Mesenchymal stem cell (in vitro differentiated cells and primary cell): ENCODE results near the gene RNASEH1.

ENCODE experiments used
- DNase-seq: peaks from one replicate; pipeline ENCODE4 v3.0.0-alpha.2; 2013
- H2AFZ ChIP-seq: one replicate; pipeline ENCODE4 v1.6.1; 2013; ENCODE audit warnings: low read depth, mild to moderate bottlenecking, control low read depth, inconsistent platforms, low read length, moderate library complexity
- H2AK5ac ChIP-seq: 2 replicates; pipeline ENCODE4 v1.6.1; 2013; ENCODE audit warnings: low read length, moderate library complexity, mild to moderate bottlenecking, inconsistent platforms; ENCODE audit not compliant: severe bottlenecking
- H2BK120ac ChIP-seq: one replicate; pipeline ENCODE4 v1.6.1; 2013; ENCODE audit warnings: low read depth, mild to moderate bottlenecking, inconsistent platforms, low read length, moderate library complexity
- H2BK12ac ChIP-seq, 2 experiments: one replicate each; pipeline ENCODE4 v1.6.1; 2013; ENCODE audit warnings: inconsistent platforms in 2 of 2, low read length in 2 of 2, mild to moderate bottlenecking in 2 of 2, moderate library complexity in 2 of 2, control low read depth in 1 of 2
- H2BK15ac ChIP-seq: one replicate; pipeline ENCODE4 v1.6.1; 2013; ENCODE audit warnings: mild to moderate bottlenecking, low read depth, inconsistent platforms; ENCODE audit not compliant: poor library complexity, severe bottlenecking
- H2BK5ac ChIP-seq: 2 replicates; pipeline ENCODE4 v1.6.1; 2013; ENCODE audit warnings: low read depth, mild to moderate bottlenecking, low read length, control low read depth, inconsistent platforms; ENCODE audit not compliant: poor library complexity, severe bottlenecking
- H3K14ac ChIP-seq, 2 experiments: one replicate each; pipeline ENCODE4 v1.6.1; 2013; ENCODE audit warnings: inconsistent platforms in 2 of 2, low read length in 2 of 2, control low read depth in 1 of 2, mild to moderate bottlenecking in 1 of 2, moderate library complexity in 1 of 2
- H3K18ac ChIP-seq, 2 experiments: one replicate each; pipeline ENCODE4 v1.6.1; 2013; ENCODE audit warnings: inconsistent platforms in 2 of 2, low read length in 2 of 2, control low read depth in 1 of 2, low read depth in 1 of 2, mild to moderate bottlenecking in 1 of 2
- H3K23ac ChIP-seq, 2 experiments: one replicate each; pipeline ENCODE4 v1.6.1; 2013; ENCODE audit warnings: inconsistent platforms in 2 of 2, low read length in 2 of 2, mild to moderate bottlenecking in 2 of 2, moderate library complexity in 2 of 2, control low read depth in 1 of 2
- H3K27ac ChIP-seq: 2 replicates; pipeline ENCODE4 v1.5.1; 2013; ENCODE audit warnings: mild to moderate bottlenecking, moderate library complexity, low read length, control low read depth, inconsistent platforms; ENCODE audit not compliant: poor library complexity, severe bottlenecking
- H3K27me3 ChIP-seq, 2 experiments: 2 replicates each; pipeline versions ENCODE4 v1.6.1 to v1.7.0; 2013; ENCODE audit warnings: low read length in 2 of 2, mild to moderate bottlenecking in 2 of 2, moderate library complexity in 2 of 2, control low read depth in 1 of 2, inconsistent platforms in 1 of 2; ENCODE audit not compliant: control insufficient read depth in 1 of 2, insufficient read depth in 1 of 2
- H3K36me3 ChIP-seq, 2 experiments: 2 replicates each; pipeline versions ENCODE4 v1.6.1 to v1.7.0; 2013; ENCODE audit warnings: low read length in 2 of 2, control low read depth in 1 of 2, inconsistent platforms in 1 of 2, low read depth in 1 of 2, mild to moderate bottlenecking in 1 of 2; ENCODE audit not compliant: insufficient read depth in 2 of 2, control insufficient read depth in 1 of 2
- H3K4ac ChIP-seq, 2 experiments: one replicate each; pipeline ENCODE4 v1.6.1; 2013; ENCODE audit warnings: inconsistent platforms in 2 of 2, low read length in 2 of 2, mild to moderate bottlenecking in 2 of 2, moderate library complexity in 2 of 2, control low read depth in 1 of 2, low read depth in 1 of 2
- H3K4me1 ChIP-seq: 2 replicates; pipeline ENCODE4 v1.6.1; 2013; ENCODE audit warnings: low read depth, low read length, control low read depth; ENCODE audit not compliant: control insufficient read depth, insufficient read depth
- H3K4me2 ChIP-seq: 2 replicates; pipeline ENCODE4 v1.6.1; 2013; ENCODE audit warnings: low read length, mild to moderate bottlenecking, inconsistent platforms; ENCODE audit not compliant: poor library complexity, severe bottlenecking
- H3K4me3 ChIP-seq, 2 experiments: 2 replicates each; pipeline versions ENCODE4 v1.5.1 to v1.7.0; 2013; ENCODE audit warnings: low read length in 2 of 2, mild to moderate bottlenecking in 2 of 2, control low read depth in 1 of 2, low read depth in 1 of 2; ENCODE audit not compliant: insufficient read depth in 1 of 2
- H3K79me1 ChIP-seq: replicated peaks from 2 replicates; pipeline ENCODE4 v1.6.1; 2013; ENCODE audit warnings: mild to moderate bottlenecking, control low read depth, low read length, inconsistent platforms; ENCODE audit not compliant: poor library complexity, severe bottlenecking
- H3K9ac ChIP-seq: 2 replicates; pipeline ENCODE4 v1.7.0; 2013; ENCODE audit warnings: mild to moderate bottlenecking, low read length, moderate library complexity
- H3K9me3 ChIP-seq: 2 replicates; pipeline ENCODE4 v1.7.0; 2013; ENCODE audit warnings: mild to moderate bottlenecking, low read length; ENCODE audit not compliant: control insufficient read depth
- H4K8ac ChIP-seq: one replicate; pipeline ENCODE4 v1.6.1; 2013; ENCODE audit warnings: inconsistent platforms, mild to moderate bottlenecking, low read length, moderate library complexity
- H4K91ac ChIP-seq: one replicate; pipeline ENCODE4 v1.6.1; 2013; ENCODE audit warnings: mild to moderate bottlenecking, low read length, inconsistent platforms
- WGBS: methylation state at CpG from one replicate; pipeline ENCODE4 v1.1.7; 2013; ENCODE audit warnings: mixed read lengths; 5-methylcytosine and 5-hydroxymethylcytosine counted together

Gene RNASEH1

GRCh38 chr2:3586220-3586619 lies 28.1 kb upstream of the RNASEH1 start:
- H3K4ac ChIP-seq: peak overlapping the region; percentile 1 to 81
- peak overlapping the region; percentile 1 for H2BK15ac ChIP-seq
- no peak overlapping the region for H2BK5ac ChIP-seq
- no peak for DNase-seq
- no peak overlapping the region for H3K4me2 ChIP-seq
- H4K8ac ChIP-seq: no peak overlapping the region
- H2AK5ac ChIP-seq: no peak overlapping the region
- H3K9me3 ChIP-seq: no peaks in the 10 kb centered on the region
- H3K23ac ChIP-seq: no peak overlapping the region
- H3K18ac ChIP-seq: peak overlapping the region; percentile 34 to 37
- H2AFZ ChIP-seq: no peak overlapping the region
- no peaks in the 10 kb centered on the region for H3K27me3 ChIP-seq
- peak overlapping the region in 1 of 2 experiments; percentile 70 for H3K4me3 ChIP-seq
- no peak overlapping the region for H3K27ac ChIP-seq
- peak overlapping the region; percentile 1 to 76 for H2BK12ac ChIP-seq
- peak overlapping the region in 1 of 2 experiments; percentile 1 for H3K14ac ChIP-seq
- H2BK120ac ChIP-seq: peak overlapping the region; percentile 0
- 89% methylated on average over 16 of the region's 16 CpGs for WGBS
- peaks cover 14% of the 10 kb centered on the region for H3K79me1 ChIP-seq
- peaks cover 31 to 35% of the 10 kb centered on the region in 2 experiments for H3K36me3 ChIP-seq
- H4K91ac ChIP-seq: peak overlapping the region; percentile 27
- peaks cover 14% of the 10 kb centered on the region for H3K4me1 ChIP-seq
- H3K9ac ChIP-seq: peak overlapping the region; percentile 87

- Histone ChIP-seq H3K23ac (peak overlapping the region in 1 of 2 experiments; percentile 68), H4K91ac (peak overlapping the region; percentile 88), H2BK120ac (peak overlapping the region; percentile 86), H4K8ac (peak overlapping the region; percentile 59), H3K4me1 (peaks cover 14% of the 10 kb centered on the region), H2BK15ac (no peak overlapping the region), H3K4me2 (no peak overlapping the region), H3K79me1 (peaks cover 14% of the 10 kb centered on the region), H3K14ac (no peak overlapping the region), H2AFZ (no peak overlapping the region), H3K9ac (peak overlapping the region; percentile 87), H2BK5ac (no peak overlapping the region), H3K27me3 (no peaks in the 10 kb centered on the region), H3K9me3 (no peaks in the 10 kb centered on the region), H2BK12ac (peak overlapping the region; percentile 88 to 96), H3K27ac (peak overlapping the region; percentile 29), H3K4ac (peak overlapping the region; percentile 57 to 92), H3K4me3 (peak overlapping the region in 1 of 2 experiments; percentile 70), H3K18ac (peak overlapping the region; percentile 64 to 98), H3K36me3 (peaks cover 38% of the 10 kb centered on the region in 2 experiments), H2AK5ac (no peak overlapping the region)
- DNase-seq: peak; percentile 95
- 57% methylated on average over 28 of the region's 29 CpGs for WGBS
These were observed 27.4 kb upstream of the RNASEH1 start for GRCh38 chr2:3585261-3586109.

GRCh38 chr2:3584608-3585260 lies 26.6 kb upstream of the RNASEH1 start:
- Histone ChIP-seq H4K8ac (peak overlapping the region; percentile 59), H3K4me3 (peak overlapping the region in 1 of 2 experiments; percentile 70), H3K14ac (peak overlapping the region in 1 of 2 experiments; percentile 57), H3K27me3 (no peaks in the 10 kb centered on the region), H2BK12ac (peak overlapping the region; percentile 88 to 96), H3K9me3 (no peaks in the 10 kb centered on the region), H3K36me3 (peaks cover 45 to 46% of the 10 kb centered on the region in 2 experiments), H2BK120ac (peak overlapping the region; percentile 86), H2BK15ac (no peak overlapping the region), H3K4me1 (peaks cover 14% of the 10 kb centered on the region), H3K4ac (peak overlapping the region; percentile 47 to 92), H3K79me1 (peaks cover 14% of the 10 kb centered on the region), H3K18ac (peak overlapping the region; percentile 64 to 98), H3K23ac (peak overlapping the region in 1 of 2 experiments; percentile 68), H2AK5ac (no peak overlapping the region), H3K27ac (peak overlapping the region; percentile 29), H3K9ac (peak overlapping the region; percentile 87), H4K91ac (peak overlapping the region; percentile 88), H2BK5ac (no peak overlapping the region), H2AFZ (no peak overlapping the region), H3K4me2 (no peak overlapping the region)
- 95% methylated on average over 1 of the region's 4 CpGs for WGBS
- DNase-seq: no peak

- Histone ChIP-seq H3K4ac (peak overlapping the region in 1 of 2 experiments; percentile 20), H3K36me3 (peaks cover 44 to 52% of the 10 kb centered on the region in 2 experiments), H2BK120ac (no peak overlapping the region), H3K27ac (no peak overlapping the region), H3K18ac (peak overlapping the region; percentile 26 to 71), H3K9me3 (no peaks in the 10 kb centered on the region), H4K8ac (no peak overlapping the region), H3K9ac (peak overlapping the region; percentile 87), H2BK12ac (peak overlapping the region in 1 of 2 experiments; percentile 44), H3K14ac (no peak overlapping the region), H3K4me3 (no peak overlapping the region), H2BK15ac (no peak overlapping the region), H4K91ac (peak overlapping the region; percentile 34), H2BK5ac (no peak overlapping the region), H3K27me3 (no peaks in the 10 kb centered on the region), H2AFZ (no peak overlapping the region), H2AK5ac (no peak overlapping the region), H3K4me1 (peaks cover 14% of the 10 kb centered on the region), H3K4me2 (no peak overlapping the region), H3K23ac (no peak overlapping the region), H3K79me1 (peaks cover 12% of the 10 kb centered on the region)
- no peak for DNase-seq
- 71% methylated on average over 6 of the region's 6 CpGs for WGBS
These were observed 25.9 kb upstream of the RNASEH1 start for GRCh38 chr2:3584076-3584475.
